ENCODE results near the gene CHRNG. TPM values are rescaled to one million over a fixed set of nuclear protein-coding genes. Genes with fewer than 3 reads are reported as not detected.

The CHRNG gene
- total and polyA plus RNA-seq, 8 donors = not detected

- H3K4me3 ChIP-seq = no peak overlapping the region
- TF ChIP-seq CTCF (IDR thresholded peaks at IDR 0.05) = no peak
- no peaks in the 10 kb centered on the region for H3K36me3 ChIP-seq
- no peak overlapping the region for H3K27ac ChIP-seq
- no peaks in the 10 kb centered on the region for H3K27me3 ChIP-seq
- intact Hi-C loops (cut with DNase I) = loop anchor here in 1 of 3 donors (10.0 kb wide), 1 partner anchor 608 kb away; no protein-coding TSS in a partner anchor
- H3K4me1 ChIP-seq = no peaks in the 10 kb centered on the region
- no peaks in the 10 kb centered on the region for H3K9me3 ChIP-seq
- no peak for DNase-seq
- no peak for FAIRE-seq
- ATAC-seq = no peak
- 81 to 85% methylated on average over 10 of the region's 10 CpGs for WGBS, 2 donors
These were observed 26.9 kb upstream of the CHRNG start for GRCh38 chr2:232512602-232513001.

GRCh38 chr2:232513353-232513752 is 26.1 kb upstream of the CHRNG start:
- Histone ChIP-seq H3K36me3 (no peaks in the 10 kb centered on the region), H3K4me1 (no peaks in the 10 kb centered on the region), H3K27me3 (no peaks in the 10 kb centered on the region), H3K9me3 (no peaks in the 10 kb centered on the region), H3K4me3 (no peak overlapping the region), H3K27ac (no peak overlapping the region)
- DNase-seq (no peak), FAIRE-seq (no peak), ATAC-seq (no peak)
- TF ChIP-seq CTCF (IDR thresholded peaks at IDR 0.05) = no peak
- intact Hi-C loops (cut with DNase I) = loop anchor here in 1 of 3 donors (10.0 kb wide), 1 partner anchor 609 kb away; no protein-coding TSS in a partner anchor
- WGBS, 2 donors = 54 to 64% methylated on average over 5 of the region's 5 CpGs

DNA sequence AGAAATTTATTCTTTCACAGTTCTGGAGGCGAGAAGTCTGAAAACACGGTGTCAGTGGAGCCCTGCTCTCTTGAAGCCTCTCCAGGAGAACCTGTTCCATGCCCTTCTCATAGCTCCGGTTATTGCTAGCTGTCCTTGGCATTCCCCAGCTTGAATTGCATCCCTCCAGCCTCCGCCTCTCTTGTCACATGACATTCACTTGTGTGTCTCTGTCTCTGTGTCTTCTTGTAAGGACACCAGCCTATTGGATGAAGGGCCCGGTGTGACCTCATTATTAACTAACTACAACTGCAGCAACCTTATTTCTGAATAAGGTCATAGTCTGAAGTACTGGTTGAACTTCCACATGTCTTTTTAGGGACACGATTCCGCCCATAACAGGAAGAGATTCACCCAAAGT is 23.9 kb upstream of the CHRNG start:
- intact Hi-C loops (cut with DNase I) = loop anchor here in 1 of 3 donors (10.0 kb wide), 1 partner anchor 611 kb away; no protein-coding TSS in a partner anchor
- FAIRE-seq (no peak), DNase-seq (no peak), ATAC-seq (no peak)
- H3K4me3 ChIP-seq = no peak overlapping the region
- no peaks in the 10 kb centered on the region for H3K36me3 ChIP-seq
- H3K27me3 ChIP-seq = no peaks in the 10 kb centered on the region
- TF ChIP-seq CTCF (IDR thresholded peaks at IDR 0.05) = no peak
- no peak overlapping the region for H3K27ac ChIP-seq
- 84 to 93% methylated on average over 7 of the region's 7 CpGs for WGBS, 2 donors
- no peaks in the 10 kb centered on the region for H3K4me1 ChIP-seq
- H3K9me3 ChIP-seq = no peaks in the 10 kb centered on the region

DNA sequence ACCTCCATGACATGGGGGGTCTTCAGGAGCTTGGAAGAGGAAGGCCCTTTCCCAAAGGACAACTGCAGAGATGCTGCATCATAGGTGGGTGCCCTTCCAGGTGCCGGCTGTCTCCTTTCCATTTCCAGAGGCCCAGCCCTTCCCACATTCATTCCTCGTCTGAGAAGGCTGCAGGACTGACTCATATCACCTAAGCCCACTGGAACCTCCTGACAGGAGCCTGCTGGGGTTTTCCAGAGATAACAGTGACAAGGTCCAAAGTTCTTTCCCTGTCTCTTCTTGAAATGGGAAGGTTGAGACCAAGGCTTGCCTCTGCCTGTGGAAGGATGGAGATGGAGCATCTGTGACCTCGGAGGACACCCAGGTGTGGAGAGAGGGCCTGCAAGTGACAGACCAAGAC is 22.9 kb upstream of the CHRNG start:
- no peaks in the 10 kb centered on the region for H3K27me3 ChIP-seq
- H3K4me1 ChIP-seq = no peaks in the 10 kb centered on the region
- no peak for FAIRE-seq
- H3K9me3 ChIP-seq = no peaks in the 10 kb centered on the region
- WGBS, 2 donors = 72 to 74% methylated on average over 3 of the region's 3 CpGs
- no peak for DNase-seq
- no peak for TF ChIP-seq CTCF (IDR thresholded peaks at IDR 0.05)
- no peak overlapping the region for H3K4me3 ChIP-seq
- no peak overlapping the region for H3K27ac ChIP-seq
- intact Hi-C loops (cut with DNase I) = loop anchor here in 1 of 3 donors (10.0 kb wide), 1 partner anchor 612 kb away; no protein-coding TSS in a partner anchor
- ATAC-seq = peak in 1 of 4 donors; percentile 45
- no peaks in the 10 kb centered on the region for H3K36me3 ChIP-seq

GRCh38 chr2:232518844-232519243 is 20.6 kb upstream of the CHRNG start:
- Histone ChIP-seq H3K4me3 (no peak overlapping the region), H3K36me3 (no peaks in the 10 kb centered on the region), H3K4me1 (peaks cover 0 to 11% (median 7%) of the 10 kb centered on the region in 3 donors), H3K27ac (no peak overlapping the region), H3K9me3 (no peaks in the 10 kb centered on the region), H3K27me3 (peaks cover 0 to 15% (median 7%) of the 10 kb centered on the region in 4 donors)
- intact Hi-C loops (cut with DNase I) = loop anchor here in 1 of 3 donors (10.0 kb wide), 1 partner anchor 614 kb away; no protein-coding TSS in a partner anchor
- WGBS, 2 donors = 68 to 75% methylated on average over 6 of the region's 6 CpGs
- ATAC-seq (no peak), DNase-seq (no peak), FAIRE-seq (no peak)
- no peak for TF ChIP-seq CTCF (IDR thresholded peaks at IDR 0.05)

All from pancreas (tissue), 10 donors.